Measurements from ENCODE around the gene NOS3.
A peak's percentile ranks its signal among the peaks of the same experiment; 100 is the strongest.

The NOS3 gene

DNA sequence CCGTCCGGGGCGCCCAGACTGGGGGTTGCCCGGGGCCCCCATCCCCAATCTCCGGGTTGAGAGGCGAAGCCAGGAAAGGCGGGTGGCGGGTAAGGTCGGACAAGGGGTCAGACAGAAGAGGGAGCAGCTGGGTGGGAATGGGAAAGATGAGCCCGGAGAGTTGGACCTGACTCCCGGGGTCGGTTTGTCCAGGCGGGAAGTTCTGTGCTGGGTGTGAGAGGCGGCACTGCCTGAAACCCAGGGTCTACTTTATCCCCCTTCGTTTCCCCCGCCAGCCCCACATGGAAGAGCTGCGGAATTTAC lies 69.2 kb downstream of the NOS3 start:
- no peak overlapping the region for H2BK15ac ChIP-seq (replicated peaks; ENCODE audit: low read depth)
- peak overlapping the region; percentile 61 for H3K18ac ChIP-seq (ENCODE audit: low read length)
- H3K56ac ChIP-seq (ENCODE audit: low read length): peak overlapping the region; percentile 95
- peaks cover 6% of the 10 kb centered on the region for H3K79me1 ChIP-seq (ENCODE audit: low read length)
- no peak overlapping the region for H4K5ac ChIP-seq (ENCODE audit: low read length)
- H3K36me3 ChIP-seq (ENCODE audit: control insufficient read depth, insufficient read depth, low read length): peaks cover 2% of the 10 kb centered on the region
- H3K4ac ChIP-seq (ENCODE audit: low read depth, low read length): peak overlapping the region; percentile 64
- H3K27me3 ChIP-seq (ENCODE audit: insufficient read depth, low read length, poor library complexity): no peaks in the 10 kb centered on the region
- H3K79me2 ChIP-seq (ENCODE audit: control insufficient read depth, insufficient read depth, low read length): no peaks in the 10 kb centered on the region
- peak overlapping the region; percentile 30 for H2BK120ac ChIP-seq (ENCODE audit: low read depth, low read length)
- peak overlapping the region; percentile 71 for H3K4me3 ChIP-seq (ENCODE audit: low read length)
- peak overlapping the region; percentile 93 for H3K4me2 ChIP-seq (ENCODE audit: low read length)
- H3K4me1 ChIP-seq (ENCODE audit: control insufficient read depth, low read depth, low read length): peaks cover 21% of the 10 kb centered on the region
- DNase-seq: peak; percentile 71
- no peak overlapping the region for H4K8ac ChIP-seq (ENCODE audit: low read depth, low read length)
- peak overlapping the region; percentile 46 for H2AK5ac ChIP-seq (ENCODE audit: low read length)
- peak overlapping the region; percentile 75 for H3K23ac ChIP-seq (ENCODE audit: low read length)
- WGBS (ENCODE audit: extremely low coverage, insufficient coverage, low lambda C conversion rate): no CpG with 5 or more reads among the region's 17 CpGs
- H3K27ac ChIP-seq (ENCODE audit: low read depth, low read length): no peak overlapping the region
- peak overlapping the region; percentile 86 for H3K9ac ChIP-seq (ENCODE audit: low read length)
- H2BK5ac ChIP-seq (ENCODE audit: low read length): no peak overlapping the region

- Histone ChIP-seq H3K4me1 (ENCODE audit: control insufficient read depth, low read depth, low read length) (peaks cover 21% of the 10 kb centered on the region), H2BK5ac (ENCODE audit: low read length) (no peak overlapping the region), H2BK120ac (ENCODE audit: low read depth, low read length) (peak overlapping the region; percentile 8), H3K79me2 (ENCODE audit: control insufficient read depth, insufficient read depth, low read length) (no peaks in the 10 kb centered on the region), H3K27me3 (ENCODE audit: insufficient read depth, low read length, poor library complexity) (no peaks in the 10 kb centered on the region), H3K36me3 (ENCODE audit: control insufficient read depth, insufficient read depth, low read length) (peaks cover 2% of the 10 kb centered on the region), H3K23ac (ENCODE audit: low read length) (peak overlapping the region; percentile 75), H3K4ac (ENCODE audit: low read depth, low read length) (no peak overlapping the region), H3K9ac (ENCODE audit: low read length) (peak overlapping the region; percentile 86), H3K4me2 (ENCODE audit: low read length) (peak overlapping the region; percentile 93), H4K5ac (ENCODE audit: low read length) (no peak overlapping the region), H2AK5ac (ENCODE audit: low read length) (peak overlapping the region; percentile 46), H3K79me1 (ENCODE audit: low read length) (peaks cover 6% of the 10 kb centered on the region), H4K8ac (ENCODE audit: low read depth, low read length) (no peak overlapping the region), H3K4me3 (ENCODE audit: low read length) (peak overlapping the region; percentile 71), H3K56ac (ENCODE audit: low read length) (peak overlapping the region; percentile 95), H2BK15ac (replicated peaks; ENCODE audit: low read depth) (no peak overlapping the region), H3K27ac (ENCODE audit: low read depth, low read length) (no peak overlapping the region), H3K18ac (ENCODE audit: low read length) (peak overlapping the region; percentile 61)
- DNase-seq: peak; percentile 29
- WGBS (ENCODE audit: extremely low coverage, insufficient coverage, low lambda C conversion rate): no CpG with 5 or more reads among the region's 21 CpGs
Measured at GRCh38 chr7:151060416-151061212, 69.8 kb downstream of the NOS3 start.

GRCh38 chr7:151061213-151062110 lies 70.6 kb downstream of the NOS3 start:
- Histone ChIP-seq H3K79me2 (ENCODE audit: control insufficient read depth, insufficient read depth, low read length) (no peaks in the 10 kb centered on the region), H3K27ac (ENCODE audit: low read depth, low read length) (no peak overlapping the region), H3K18ac (ENCODE audit: low read length) (peak overlapping the region; percentile 8), H4K8ac (ENCODE audit: low read depth, low read length) (no peak overlapping the region), H2AK5ac (ENCODE audit: low read length) (peak overlapping the region; percentile 50), H3K56ac (ENCODE audit: low read length) (peak overlapping the region; percentile 95), H3K9ac (ENCODE audit: low read length) (peak overlapping the region; percentile 72), H2BK15ac (replicated peaks; ENCODE audit: low read depth) (no peak overlapping the region), H2BK120ac (ENCODE audit: low read depth, low read length) (no peak overlapping the region), H3K4ac (ENCODE audit: low read depth, low read length) (no peak overlapping the region), H3K36me3 (ENCODE audit: control insufficient read depth, insufficient read depth, low read length) (peaks cover 2% of the 10 kb centered on the region), H3K4me2 (ENCODE audit: low read length) (peak overlapping the region; percentile 86), H3K23ac (ENCODE audit: low read length) (no peak overlapping the region), H3K4me1 (ENCODE audit: control insufficient read depth, low read depth, low read length) (peaks cover 21% of the 10 kb centered on the region), H3K79me1 (ENCODE audit: low read length) (peaks cover 6% of the 10 kb centered on the region), H3K4me3 (ENCODE audit: low read length) (no peak overlapping the region), H3K27me3 (ENCODE audit: insufficient read depth, low read length, poor library complexity) (no peaks in the 10 kb centered on the region), H4K5ac (ENCODE audit: low read length) (no peak overlapping the region), H2BK5ac (ENCODE audit: low read length) (peak overlapping the region; percentile 25)
- peak; percentile 64 for DNase-seq
- WGBS (ENCODE audit: extremely low coverage, insufficient coverage, low lambda C conversion rate): no CpG with 5 or more reads among the region's 33 CpGs

DNA sequence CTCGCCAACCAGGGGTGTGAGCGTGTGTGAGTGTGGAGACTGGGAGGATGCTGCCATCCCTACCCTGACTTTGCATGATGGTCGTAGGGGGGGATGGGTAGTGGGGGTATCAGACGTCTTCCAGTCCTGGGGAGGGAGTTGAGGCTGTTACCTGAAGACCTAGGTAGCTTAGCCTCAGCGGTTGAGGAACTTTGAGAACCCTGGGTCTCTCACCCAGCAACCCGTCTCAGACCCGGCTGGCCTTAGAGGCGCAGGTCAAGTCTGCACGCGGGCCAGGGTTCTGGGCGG lies 71.2 kb downstream of the NOS3 start:
- no peak overlapping the region for H3K4ac ChIP-seq (ENCODE audit: low read depth, low read length)
- H3K56ac ChIP-seq (ENCODE audit: low read length): peak overlapping the region; percentile 91
- peak overlapping the region; percentile 72 for H3K9ac ChIP-seq (ENCODE audit: low read length)
- peak overlapping the region; percentile 86 for H3K4me2 ChIP-seq (ENCODE audit: low read length)
- H2AK5ac ChIP-seq (ENCODE audit: low read length): peak overlapping the region; percentile 50
- H3K27ac ChIP-seq (ENCODE audit: low read depth, low read length): no peak overlapping the region
- H3K18ac ChIP-seq (ENCODE audit: low read length): peak overlapping the region; percentile 8
- peaks cover 2% of the 10 kb centered on the region for H3K36me3 ChIP-seq (ENCODE audit: control insufficient read depth, insufficient read depth, low read length)
- H2BK5ac ChIP-seq (ENCODE audit: low read length): peak overlapping the region; percentile 25
- H4K8ac ChIP-seq (ENCODE audit: low read depth, low read length): no peak overlapping the region
- no peaks in the 10 kb centered on the region for H3K79me2 ChIP-seq (ENCODE audit: control insufficient read depth, insufficient read depth, low read length)
- no peak overlapping the region for H2BK15ac ChIP-seq (replicated peaks; ENCODE audit: low read depth)
- H2BK120ac ChIP-seq (ENCODE audit: low read depth, low read length): no peak overlapping the region
- peak overlapping the region; percentile 3 for H3K4me3 ChIP-seq (ENCODE audit: low read length)
- H3K4me1 ChIP-seq (ENCODE audit: control insufficient read depth, low read depth, low read length): peaks cover 19% of the 10 kb centered on the region
- no peaks in the 10 kb centered on the region for H3K27me3 ChIP-seq (ENCODE audit: insufficient read depth, low read length, poor library complexity)
- no peak for DNase-seq
- no peak overlapping the region for H3K23ac ChIP-seq (ENCODE audit: low read length)
- WGBS (ENCODE audit: extremely low coverage, insufficient coverage, low lambda C conversion rate): no CpG with 5 or more reads among the region's 11 CpGs
- peaks cover 6% of the 10 kb centered on the region for H3K79me1 ChIP-seq (ENCODE audit: low read length)
- H4K5ac ChIP-seq (ENCODE audit: low read length): no peak overlapping the region

DNA sequence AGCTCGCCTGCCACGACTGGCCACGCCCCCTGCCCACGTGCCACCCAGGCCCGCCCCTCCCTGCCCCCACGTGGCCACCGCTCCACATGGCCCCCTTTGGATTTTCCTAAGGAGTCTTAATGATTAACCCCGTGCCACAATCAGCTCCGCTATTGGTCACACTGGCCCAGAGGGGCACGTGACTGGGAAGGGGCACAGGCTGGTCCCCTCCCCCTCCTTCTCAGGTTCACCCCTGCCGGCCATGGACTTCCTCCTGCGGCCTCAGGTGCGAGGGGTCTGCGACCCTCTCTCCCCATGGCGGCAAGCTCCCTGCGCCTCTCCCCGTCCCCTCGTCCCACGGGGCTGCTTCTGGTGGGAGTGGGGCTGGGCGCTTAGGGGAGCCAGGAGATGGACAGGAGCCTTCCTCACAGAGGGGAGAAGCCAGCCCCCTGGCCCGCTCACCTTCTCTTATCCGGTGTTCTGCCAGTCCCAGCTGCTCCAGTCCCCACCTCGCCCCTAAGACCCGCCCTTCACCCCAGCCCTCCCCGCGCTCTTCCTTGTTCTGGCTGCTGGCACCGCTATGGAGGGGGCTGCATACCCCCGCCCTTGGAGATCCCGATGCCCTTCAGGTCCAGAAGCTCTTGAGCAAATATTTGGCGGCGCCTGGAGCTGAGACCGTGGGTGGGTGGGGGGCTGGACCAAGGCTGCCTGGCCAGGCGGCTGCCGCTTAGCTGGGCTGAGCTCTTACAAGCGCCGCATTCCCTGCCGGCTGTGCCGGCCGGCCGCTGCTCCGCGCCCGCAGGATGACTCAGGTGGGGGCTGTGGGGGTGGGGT lies 71.8 kb downstream of the NOS3 start:
- H3K27me3 ChIP-seq (ENCODE audit: insufficient read depth, low read length, poor library complexity): no peaks in the 10 kb centered on the region
- peaks cover 18% of the 10 kb centered on the region for H3K4me1 ChIP-seq (ENCODE audit: control insufficient read depth, low read depth, low read length)
- H3K27ac ChIP-seq (ENCODE audit: low read depth, low read length): peak overlapping the region; percentile 14
- H4K5ac ChIP-seq (ENCODE audit: low read length): no peak overlapping the region
- H3K23ac ChIP-seq (ENCODE audit: low read length): peak overlapping the region; percentile 99
- H3K79me1 ChIP-seq (ENCODE audit: low read length): peaks cover 6% of the 10 kb centered on the region
- H2BK120ac ChIP-seq (ENCODE audit: low read depth, low read length): no peak overlapping the region
- no peak overlapping the region for H4K8ac ChIP-seq (ENCODE audit: low read depth, low read length)
- peak overlapping the region; percentile 89 for H3K56ac ChIP-seq (ENCODE audit: low read length)
- H2BK15ac ChIP-seq (replicated peaks; ENCODE audit: low read depth): no peak overlapping the region
- peak; percentile 99 for DNase-seq
- H3K4me3 ChIP-seq (ENCODE audit: low read length): peak overlapping the region; percentile 20
- peak overlapping the region; percentile 76 for H3K9ac ChIP-seq (ENCODE audit: low read length)
- H3K79me2 ChIP-seq (ENCODE audit: control insufficient read depth, insufficient read depth, low read length): no peaks in the 10 kb centered on the region
- H2BK5ac ChIP-seq (ENCODE audit: low read length): no peak overlapping the region
- no CpG with 5 or more reads among the region's 43 CpGs for WGBS (ENCODE audit: extremely low coverage, insufficient coverage, low lambda C conversion rate)
- peak overlapping the region; percentile 90 for H3K4me2 ChIP-seq (ENCODE audit: low read length)
- H3K18ac ChIP-seq (ENCODE audit: low read length): peak overlapping the region; percentile 46
- peaks cover 2% of the 10 kb centered on the region for H3K36me3 ChIP-seq (ENCODE audit: control insufficient read depth, insufficient read depth, low read length)
- no peak overlapping the region for H3K4ac ChIP-seq (ENCODE audit: low read depth, low read length)
- H2AK5ac ChIP-seq (ENCODE audit: low read length): no peak overlapping the region
